Measurements from ENCODE around the gene MAIP1.

The MAIP1 gene

DNA sequence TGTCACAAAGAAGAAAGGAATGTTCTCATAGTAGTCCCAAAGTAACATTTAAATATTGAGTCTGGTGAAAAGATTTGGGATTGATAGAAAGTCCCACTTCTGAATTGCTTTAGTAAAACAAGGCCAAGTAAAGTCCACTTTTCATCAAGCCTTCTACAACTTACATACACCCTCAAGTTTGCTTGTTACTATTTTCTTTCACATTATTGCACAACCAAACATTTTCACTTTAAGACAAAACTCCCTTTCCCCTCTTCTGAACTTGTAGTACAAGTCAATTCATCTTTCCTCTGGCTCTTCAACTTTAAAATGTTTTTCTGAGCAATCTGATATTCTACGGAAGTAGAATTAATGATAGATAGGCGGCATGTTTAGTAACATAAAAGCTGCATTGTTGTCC is 11.0 kb downstream of the MAIP1 start:
- Histone ChIP-seq H3K79me2 (ENCODE audit: control insufficient read depth, insufficient read depth, low read length, poor library complexity) (no peaks in the 10 kb centered on the region), H3K14ac (ENCODE audit: low read length) (no peak overlapping the region), H3K27ac (ENCODE audit: low read depth, low read length) (no peak overlapping the region), H2AK5ac (ENCODE audit: low read length) (no peak overlapping the region), H3K27me3 (ENCODE audit: insufficient read depth, low read length) (no peaks in the 10 kb centered on the region), H2BK5ac (ENCODE audit: low read depth, low read length, poor library complexity) (no peak overlapping the region), H4K12ac (ENCODE audit: low read depth, low read length) (no peak overlapping the region), H3K4me3 (ENCODE audit: low read depth, low read length) (no peak overlapping the region), H3K36me3 (ENCODE audit: control insufficient read depth in 1 of 2, insufficient read depth in 2 of 2, low read length in 2 of 2) (peaks cover 11 to 13% of the 10 kb centered on the region in 2 experiments), H3K9me3 (ENCODE audit: insufficient read depth, low read depth, low read length) (no peaks in the 10 kb centered on the region), H3K4me2 (ENCODE audit: low read length) (no peak overlapping the region), H2BK12ac (ENCODE audit: low read length) (no peak overlapping the region), H3K9ac (ENCODE audit: low read length) (no peak overlapping the region), H4K8ac (ENCODE audit: low read depth, low read length) (no peak overlapping the region), H2AFZ (ENCODE audit: insufficient read depth, low read length, poor library complexity) (no peak overlapping the region), H3K18ac (ENCODE audit: low read length) (no peak overlapping the region), H3K4ac (ENCODE audit: low read depth, low read length) (no peak overlapping the region), H2BK120ac (ENCODE audit: insufficient read depth, low read length, poor library complexity) (no peak overlapping the region), H3K4me1 (ENCODE audit: control insufficient read depth in 1 of 2, insufficient read depth in 2 of 2, low read length in 2 of 2) (no peaks in the 10 kb centered on the region), H3K79me1 (ENCODE audit: low read length) (no peaks in the 10 kb centered on the region), H4K91ac (ENCODE audit: low read depth, low read length) (no peak overlapping the region), H3K23ac (ENCODE audit: low read length) (no peak overlapping the region)
- DNase-seq, result no peak
- no CpG with 5 or more reads among the region's 2 CpGs for WGBS (ENCODE audit: extremely low coverage, insufficient coverage, insufficient read length)

DNA sequence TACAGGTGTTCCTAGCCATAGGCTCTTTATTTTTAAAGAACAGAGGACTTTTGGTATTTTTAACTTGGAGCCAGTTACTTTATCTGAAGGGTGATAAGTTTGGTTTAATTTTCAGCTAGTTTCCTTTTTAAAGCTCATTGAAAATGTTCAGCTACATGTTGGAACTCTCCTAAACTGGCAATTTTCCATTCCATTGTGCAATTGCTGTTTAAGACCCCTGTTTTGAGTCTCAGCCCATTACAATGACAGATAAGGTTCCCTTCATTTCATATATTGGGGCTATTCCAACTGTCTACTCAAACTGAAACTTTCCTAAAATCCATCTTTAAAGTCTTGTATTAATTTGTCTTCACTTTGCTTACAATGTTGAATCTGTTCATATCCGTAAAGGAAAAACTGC is 11.6 kb downstream of the MAIP1 start:
- Histone ChIP-seq H4K91ac (ENCODE audit: low read depth, low read length) (no peak overlapping the region), H3K36me3 (ENCODE audit: control insufficient read depth in 1 of 2, insufficient read depth in 2 of 2, low read length in 2 of 2) (peaks cover 11 to 13% of the 10 kb centered on the region in 2 experiments), H4K12ac (ENCODE audit: low read depth, low read length) (no peak overlapping the region), H2BK120ac (ENCODE audit: insufficient read depth, low read length, poor library complexity) (no peak overlapping the region), H3K4me1 (ENCODE audit: control insufficient read depth in 1 of 2, insufficient read depth in 2 of 2, low read length in 2 of 2) (no peaks in the 10 kb centered on the region), H3K14ac (ENCODE audit: low read length) (no peak overlapping the region), H3K4me2 (ENCODE audit: low read length) (no peak overlapping the region), H3K27ac (ENCODE audit: low read depth, low read length) (no peak overlapping the region), H4K8ac (ENCODE audit: low read depth, low read length) (no peak overlapping the region), H3K9ac (ENCODE audit: low read length) (no peak overlapping the region), H3K23ac (ENCODE audit: low read length) (no peak overlapping the region), H3K27me3 (ENCODE audit: insufficient read depth, low read length) (no peaks in the 10 kb centered on the region), H3K4me3 (ENCODE audit: low read depth, low read length) (no peak overlapping the region), H3K79me1 (ENCODE audit: low read length) (no peaks in the 10 kb centered on the region), H3K4ac (ENCODE audit: low read depth, low read length) (no peak overlapping the region), H3K9me3 (ENCODE audit: insufficient read depth, low read depth, low read length) (no peaks in the 10 kb centered on the region), H2AFZ (ENCODE audit: insufficient read depth, low read length, poor library complexity) (no peak overlapping the region), H2BK5ac (ENCODE audit: low read depth, low read length, poor library complexity) (no peak overlapping the region), H3K18ac (ENCODE audit: low read length) (no peak overlapping the region), H2AK5ac (ENCODE audit: low read length) (no peak overlapping the region), H3K79me2 (ENCODE audit: control insufficient read depth, insufficient read depth, low read length, poor library complexity) (no peaks in the 10 kb centered on the region), H2BK12ac (ENCODE audit: low read length) (no peak overlapping the region)
- no peak for DNase-seq
- WGBS (ENCODE audit: extremely low coverage, insufficient coverage, insufficient read length), result no CpG with 5 or more reads among the region's 1 CpG

- Histone ChIP-seq H3K4me3 (ENCODE audit: low read depth, low read length) (no peak overlapping the region), H3K23ac (ENCODE audit: low read length) (no peak overlapping the region), H4K91ac (ENCODE audit: low read depth, low read length) (no peak overlapping the region), H4K12ac (ENCODE audit: low read depth, low read length) (no peak overlapping the region), H2AFZ (ENCODE audit: insufficient read depth, low read length, poor library complexity) (no peak overlapping the region), H2BK12ac (ENCODE audit: low read length) (no peak overlapping the region), H3K9ac (ENCODE audit: low read length) (no peak overlapping the region), H4K8ac (ENCODE audit: low read depth, low read length) (no peak overlapping the region), H2BK5ac (ENCODE audit: low read depth, low read length, poor library complexity) (no peak overlapping the region), H2BK120ac (ENCODE audit: insufficient read depth, low read length, poor library complexity) (no peak overlapping the region), H3K79me1 (ENCODE audit: low read length) (no peaks in the 10 kb centered on the region), H2AK5ac (ENCODE audit: low read length) (no peak overlapping the region), H3K27me3 (ENCODE audit: insufficient read depth, low read length) (no peaks in the 10 kb centered on the region), H3K4me2 (ENCODE audit: low read length) (no peak overlapping the region), H3K27ac (ENCODE audit: low read depth, low read length) (no peak overlapping the region), H3K36me3 (ENCODE audit: control insufficient read depth in 1 of 2, insufficient read depth in 2 of 2, low read length in 2 of 2) (peaks cover 7 to 11% of the 10 kb centered on the region in 2 experiments), H3K14ac (ENCODE audit: low read length) (no peak overlapping the region), H3K4me1 (ENCODE audit: control insufficient read depth in 1 of 2, insufficient read depth in 2 of 2, low read length in 2 of 2) (no peaks in the 10 kb centered on the region), H3K4ac (ENCODE audit: low read depth, low read length) (no peak overlapping the region), H3K9me3 (ENCODE audit: insufficient read depth, low read depth, low read length) (no peaks in the 10 kb centered on the region), H3K79me2 (ENCODE audit: control insufficient read depth, insufficient read depth, low read length, poor library complexity) (no peaks in the 10 kb centered on the region), H3K18ac (ENCODE audit: low read length) (no peak overlapping the region)
- no CpG with 5 or more reads among the region's 1 CpG for whole genome bisulfite sequencing (ENCODE audit: extremely low coverage, insufficient coverage, insufficient read length)
- DNase-seq, result no peak
Measured at GRCh38 chr2:199968126-199968525, 12.7 kb downstream of the MAIP1 start.

DNA sequence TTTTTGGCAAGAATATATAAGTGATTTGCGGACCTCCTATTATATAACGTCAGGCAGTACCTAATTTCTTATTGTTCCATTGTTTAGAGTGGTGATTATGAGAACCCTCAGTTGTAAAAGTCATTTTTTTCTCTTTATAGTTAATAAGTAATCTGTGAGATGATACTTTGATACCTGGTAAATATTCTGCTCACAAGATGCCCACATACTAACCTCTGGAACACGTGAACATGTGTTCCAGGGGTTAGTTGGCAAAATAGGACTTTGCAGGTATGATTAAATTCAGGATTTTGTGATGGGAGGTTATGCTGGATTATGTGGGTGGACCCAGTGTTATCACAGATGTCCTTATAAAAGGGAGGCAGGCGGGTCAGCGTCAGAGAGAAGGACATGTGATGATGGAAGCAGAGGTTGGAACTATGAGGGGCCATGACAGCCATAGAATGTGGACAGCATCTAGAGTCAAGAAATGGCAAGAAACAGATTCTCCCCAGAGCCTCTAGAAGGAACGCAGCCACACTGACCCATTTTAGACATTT is 16.8 kb downstream of the MAIP1 start:
- Histone ChIP-seq H2BK12ac (ENCODE audit: low read length) (no peak overlapping the region), H3K36me3 (ENCODE audit: control insufficient read depth in 1 of 2, insufficient read depth in 2 of 2, low read length in 2 of 2) (peaks cover 2% of the 10 kb centered on the region in 2 experiments), H3K18ac (ENCODE audit: low read length) (no peak overlapping the region), H3K4me1 (ENCODE audit: control insufficient read depth in 1 of 2, insufficient read depth in 2 of 2, low read length in 2 of 2) (no peaks in the 10 kb centered on the region), H3K4me3 (ENCODE audit: low read depth, low read length) (no peak overlapping the region), H3K23ac (ENCODE audit: low read length) (no peak overlapping the region), H4K12ac (ENCODE audit: low read depth, low read length) (no peak overlapping the region), H3K9ac (ENCODE audit: low read length) (no peak overlapping the region), H3K27me3 (ENCODE audit: insufficient read depth, low read length) (no peaks in the 10 kb centered on the region), H2AFZ (ENCODE audit: insufficient read depth, low read length, poor library complexity) (no peak overlapping the region), H4K91ac (ENCODE audit: low read depth, low read length) (no peak overlapping the region), H2AK5ac (ENCODE audit: low read length) (no peak overlapping the region), H3K14ac (ENCODE audit: low read length) (no peak overlapping the region), H3K4me2 (ENCODE audit: low read length) (no peak overlapping the region), H3K79me1 (ENCODE audit: low read length) (no peaks in the 10 kb centered on the region), H3K79me2 (ENCODE audit: control insufficient read depth, insufficient read depth, low read length, poor library complexity) (no peaks in the 10 kb centered on the region), H4K8ac (ENCODE audit: low read depth, low read length) (no peak overlapping the region), H2BK120ac (ENCODE audit: insufficient read depth, low read length, poor library complexity) (no peak overlapping the region), H3K27ac (ENCODE audit: low read depth, low read length) (no peak overlapping the region), H3K4ac (ENCODE audit: low read depth, low read length) (no peak overlapping the region), H2BK5ac (ENCODE audit: low read depth, low read length, poor library complexity) (no peak overlapping the region), H3K9me3 (ENCODE audit: insufficient read depth, low read depth, low read length) (no peaks in the 10 kb centered on the region)
- no peak for DNase-seq
- whole genome bisulfite sequencing (ENCODE audit: extremely low coverage, insufficient coverage, insufficient read length), result no CpG with 5 or more reads among the region's 6 CpGs
